Measurements from ENCODE around the gene TSEN34.
A peak's percentile ranks its signal among the peaks of the same experiment; 100 is the strongest.
"Not testable (repeated sequence)": the region's sequence is repeated elsewhere in the genome, so short reads cannot be mapped to it uniquely, and the experiment has no call there.

TSEN34 gene

DNA sequence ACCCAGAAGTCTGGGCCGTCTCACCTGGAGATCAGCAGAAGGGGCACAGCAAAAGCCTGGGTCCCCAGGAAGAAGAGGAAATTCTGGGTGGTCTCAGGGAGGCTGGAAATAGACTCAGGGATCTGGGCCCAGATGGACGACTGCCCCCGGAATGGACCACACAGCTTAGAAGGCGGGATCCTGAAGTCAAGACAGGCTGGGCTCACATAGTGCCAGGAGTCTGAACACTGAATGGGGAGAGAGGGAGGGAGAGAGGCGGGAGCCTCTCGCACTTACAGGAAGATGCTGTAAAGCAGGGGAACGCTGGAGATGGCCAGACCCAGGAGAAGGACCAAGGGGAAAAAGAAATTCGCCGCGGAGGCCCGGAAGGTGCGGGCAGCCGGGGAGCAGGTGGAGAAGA, 30.3 kb upstream of the TSEN34 start:
- DNase-seq (ENCODE audit: low read depth in 2 of 2): no peak

DNA sequence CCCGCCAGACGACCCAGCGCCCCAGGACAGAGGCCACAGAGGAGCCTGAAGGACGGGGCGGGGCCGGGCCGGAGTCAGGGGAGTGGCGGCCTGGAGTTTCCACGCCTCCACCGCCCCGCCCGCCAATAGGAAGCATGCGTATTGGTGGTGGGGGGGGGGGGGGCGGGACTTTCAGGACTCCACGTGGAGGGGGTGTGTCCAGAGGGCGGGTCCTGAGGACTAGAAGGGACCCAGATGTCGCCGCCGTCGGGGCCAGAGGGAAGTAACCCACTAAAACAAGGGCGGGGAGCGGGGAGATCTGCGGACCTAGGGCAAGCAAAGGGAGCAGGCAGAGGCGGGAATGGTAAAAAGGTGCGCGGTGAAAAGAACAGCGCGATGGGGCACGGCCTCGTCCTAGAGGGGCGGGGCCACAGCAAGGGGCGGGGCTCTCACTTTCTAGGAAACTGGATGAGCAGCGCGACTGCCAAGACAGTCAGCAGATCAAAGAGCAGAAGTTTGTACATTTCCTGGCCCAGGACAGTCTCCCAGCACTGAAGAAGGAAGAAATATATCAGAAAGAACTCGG, 28.8 kb upstream of the TSEN34 start:
- DNase-seq (ENCODE audit: low read depth in 2 of 2): peak; percentile 55 to 74

DNA sequence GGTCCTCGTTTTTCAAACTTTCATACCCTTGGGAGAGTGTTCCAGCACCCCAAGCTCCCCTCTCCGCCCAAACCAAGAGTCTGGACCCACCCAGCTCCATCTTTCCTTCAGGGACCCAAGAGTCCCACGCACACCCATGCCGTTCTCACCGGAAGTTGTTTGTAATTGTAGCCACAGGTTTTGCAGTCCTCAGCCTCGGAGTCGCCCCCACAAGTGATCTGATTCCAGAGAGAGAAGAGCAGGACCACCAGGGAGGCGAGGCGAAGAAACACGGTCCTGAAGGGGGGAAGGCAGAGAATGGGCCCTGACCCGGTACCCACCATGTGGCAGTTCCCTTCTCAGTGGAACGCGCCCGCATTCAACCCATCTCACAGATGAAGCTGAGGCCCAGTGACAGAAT, 28.2 kb upstream of the TSEN34 start:
- no peak for DNase-seq (ENCODE audit: low read depth in 2 of 2)

DNA sequence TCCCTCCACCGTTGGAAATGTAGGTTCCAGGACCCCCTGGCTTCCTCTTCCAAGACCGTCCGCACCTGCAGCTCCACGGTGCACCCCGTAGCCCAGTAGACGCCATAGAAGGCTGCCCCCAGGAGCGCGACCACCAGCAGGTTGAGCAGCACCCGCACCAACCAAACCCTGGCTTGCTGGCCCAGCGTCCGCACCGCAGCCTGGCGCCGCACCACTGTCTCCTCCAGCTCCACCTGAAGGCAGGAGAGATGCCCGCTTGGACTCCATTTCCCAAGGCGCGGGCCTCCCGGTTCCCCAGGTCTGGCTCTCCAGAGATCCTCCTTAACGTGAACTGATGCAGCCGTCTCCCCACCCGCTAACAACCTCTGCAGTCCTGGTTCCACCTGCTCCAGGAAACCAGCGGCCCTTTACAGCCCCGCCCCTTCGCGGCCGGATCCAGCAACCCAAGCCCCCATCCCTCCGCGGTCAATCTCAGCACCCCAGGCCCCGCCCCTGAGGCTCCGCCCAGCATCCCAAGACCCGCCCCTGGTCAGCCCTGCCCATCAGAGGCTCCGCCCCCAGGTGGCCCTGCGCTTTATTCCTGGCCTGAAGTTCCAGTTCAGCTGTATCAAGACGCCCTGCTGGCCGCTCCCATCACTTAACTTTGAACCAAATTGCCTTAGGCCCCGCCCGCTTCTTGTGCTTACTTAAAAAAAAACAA, 26.6 kb upstream of the TSEN34 start:
- peak in 1 of 2 donors; percentile 14 for DNase-seq (ENCODE audit: low read depth in 2 of 2)

DNA sequence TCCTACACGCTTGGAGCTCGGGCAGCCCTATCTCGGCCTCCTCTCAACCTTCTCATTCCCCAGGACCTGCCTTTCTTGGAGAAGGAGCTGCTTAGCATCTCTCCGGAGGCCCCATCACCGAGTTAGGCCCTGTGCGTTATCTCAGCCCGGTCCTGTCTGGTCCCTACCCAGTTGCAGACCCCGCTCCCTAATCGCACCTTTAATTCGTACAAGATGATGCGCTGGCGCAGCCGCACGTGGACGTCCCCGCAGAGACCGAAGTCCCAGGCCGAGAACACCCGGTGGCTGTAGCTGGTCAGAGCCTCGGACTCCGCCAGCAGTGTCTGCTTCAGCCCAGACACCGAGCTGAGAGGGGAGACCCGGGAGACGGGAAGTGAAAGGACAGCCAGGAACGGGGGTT, 25.9 kb upstream of the TSEN34 start:
- DNase-seq (ENCODE audit: low read depth in 2 of 2): no peak

DNA sequence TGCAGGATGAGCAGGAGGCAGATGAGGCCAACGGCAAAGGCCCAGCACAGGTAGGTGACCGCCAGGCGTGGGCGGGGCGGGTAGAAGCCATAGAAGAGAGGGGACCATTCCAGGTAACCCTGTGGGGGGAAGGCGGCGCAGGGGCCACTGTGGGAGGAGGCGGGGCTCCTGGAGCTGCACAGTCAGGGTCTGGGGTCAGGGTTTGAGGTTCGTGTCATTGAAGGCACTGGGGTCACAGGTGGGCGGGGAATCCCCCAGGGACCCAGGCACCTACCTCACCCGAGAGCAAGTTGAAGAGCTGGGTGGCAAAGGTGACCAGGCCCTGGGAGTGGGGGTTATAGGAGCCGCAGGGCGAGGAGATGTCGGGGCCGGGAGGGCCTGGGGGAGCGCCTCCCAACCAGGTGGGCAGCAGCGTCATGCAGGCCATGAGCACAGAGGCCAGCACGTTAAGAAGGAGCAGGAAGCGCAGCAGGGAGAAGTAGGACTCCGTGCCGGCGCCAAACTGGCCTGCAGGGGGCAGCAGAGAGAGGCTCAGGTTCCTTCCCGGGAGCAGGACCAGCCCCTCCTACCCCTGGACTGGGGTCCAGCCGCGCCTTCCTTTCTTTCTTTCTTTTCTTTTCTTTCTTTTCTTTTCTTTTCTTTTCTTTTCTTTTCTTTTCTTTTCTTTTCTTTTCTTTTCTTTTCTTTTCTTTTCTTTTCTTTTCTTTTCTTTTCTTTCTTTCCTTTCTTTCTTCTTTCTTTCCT, 22.8 kb upstream of the TSEN34 start:
- peak; percentile 84 to 93 for DNase-seq (ENCODE audit: low read depth in 2 of 2)

DNA sequence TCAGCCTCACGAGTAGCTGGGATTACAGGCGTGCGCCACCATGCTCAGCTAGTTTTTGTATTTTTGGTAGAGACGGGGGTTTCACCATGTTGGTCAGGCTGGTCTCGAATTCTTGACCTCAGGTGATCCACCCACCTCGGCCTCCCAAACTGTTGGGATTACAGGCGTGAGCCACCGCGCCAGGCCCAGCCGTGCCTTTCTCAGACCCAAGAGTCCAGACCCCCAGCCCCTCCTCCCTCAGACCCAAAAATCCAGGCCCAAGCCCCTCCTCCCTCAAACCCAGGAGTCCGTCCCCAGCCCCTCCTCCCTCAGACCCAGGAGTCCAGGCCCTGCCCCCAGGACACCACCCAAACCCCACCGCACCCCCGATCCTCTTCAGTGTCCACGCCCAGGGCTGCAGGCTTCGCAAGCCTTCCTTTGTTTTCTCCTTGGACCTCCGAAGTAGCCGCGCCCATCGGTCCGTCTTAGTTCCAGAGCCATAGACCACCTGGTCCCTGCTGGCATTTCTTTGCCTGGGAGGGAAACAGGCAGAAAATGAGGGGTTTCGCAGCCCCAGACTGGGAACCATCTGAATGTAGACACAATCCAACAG, 21.9 kb upstream of the TSEN34 start:
- DNase-seq (ENCODE audit: low read depth in 2 of 2): no peak

DNA sequence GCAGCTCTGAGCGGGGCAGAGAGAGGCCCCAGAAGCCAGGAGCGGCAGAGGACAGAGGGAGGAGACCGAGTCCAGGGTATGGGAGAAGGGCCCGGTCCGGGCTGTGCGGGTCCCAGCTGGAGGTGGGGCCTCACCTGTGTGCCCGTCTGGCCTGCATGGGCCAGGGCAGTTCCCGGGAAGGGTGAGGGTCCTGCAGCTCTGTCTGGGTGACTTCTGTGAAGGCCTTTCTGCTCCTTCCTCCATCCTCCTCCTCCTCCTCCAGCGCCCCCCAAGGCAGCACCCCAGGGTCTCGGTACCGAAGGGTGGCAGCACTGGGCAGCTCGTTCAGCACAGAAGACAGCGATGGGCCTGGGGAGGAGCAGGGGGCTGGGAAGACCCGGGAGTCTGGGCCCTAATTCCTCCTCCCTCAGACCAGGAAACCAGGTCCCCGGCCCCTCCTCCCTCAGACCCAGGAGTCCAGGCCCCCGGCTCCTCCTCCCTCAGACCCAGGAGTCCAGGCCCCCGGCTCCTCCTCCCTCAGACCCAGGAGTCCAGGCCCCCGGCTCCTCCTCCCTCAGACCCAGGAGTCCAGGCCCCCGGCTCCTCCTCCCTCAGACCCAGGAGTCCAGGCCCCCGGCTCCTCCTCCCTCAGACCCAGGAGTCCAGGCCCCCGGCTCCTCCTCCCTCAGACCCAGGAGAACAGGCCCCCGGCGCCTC, 19.2 kb upstream of the TSEN34 start:
- DNase-seq (ENCODE audit: low read depth in 2 of 2): not testable (repeated sequence)

DNA sequence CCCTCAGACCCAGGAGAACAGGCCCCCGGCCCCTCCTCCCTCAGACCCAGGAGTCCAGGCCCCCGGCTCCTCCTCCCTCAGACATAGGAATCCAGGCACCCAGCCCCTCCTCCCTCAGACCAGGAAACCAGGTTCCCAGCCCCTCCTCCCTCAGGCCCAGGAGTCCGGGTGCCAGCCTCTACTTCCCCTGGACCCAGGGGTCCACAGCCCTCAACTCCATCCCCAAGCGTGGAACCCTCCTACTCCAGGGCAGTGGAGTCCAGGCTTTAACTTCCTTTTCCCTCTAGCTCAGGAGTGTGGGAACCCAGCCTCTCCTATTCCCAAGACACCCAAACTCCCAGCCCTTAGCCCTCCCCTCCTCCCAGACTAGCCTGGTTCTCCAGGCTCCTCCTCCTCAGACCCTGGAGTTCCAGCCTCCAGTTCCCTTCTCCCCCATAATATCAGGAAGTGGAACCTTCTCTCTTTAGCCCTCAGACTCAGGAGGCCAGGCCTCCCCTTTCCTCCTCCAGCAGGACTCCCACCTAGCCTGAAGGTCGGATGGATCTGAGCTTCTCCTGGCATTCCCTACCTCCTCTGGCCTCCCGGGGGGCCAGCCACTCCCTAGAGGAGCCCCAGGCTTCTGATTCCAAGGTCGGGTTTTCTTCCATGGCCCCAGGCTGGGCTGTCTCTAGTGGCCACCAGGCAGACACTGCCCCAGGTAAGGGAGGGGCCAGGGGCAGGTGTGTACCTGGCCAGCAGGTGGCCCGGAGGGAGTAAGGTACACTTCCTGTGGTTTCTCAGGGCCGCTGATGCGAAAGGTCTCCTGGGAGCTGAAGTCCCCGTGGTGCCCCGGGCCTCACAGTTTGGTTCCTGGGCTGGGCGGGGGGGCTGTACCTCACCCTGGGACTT, 18.4 kb upstream of the TSEN34 start, which contains the start of gene TMC4:
TMC4 (minus strand) TSS at position 690 of the 888 bp plus-strand sequence; CDS start at position 647, 43 bp downstream.
- no peak for DNase-seq (ENCODE audit: low read depth in 2 of 2)

DNA sequence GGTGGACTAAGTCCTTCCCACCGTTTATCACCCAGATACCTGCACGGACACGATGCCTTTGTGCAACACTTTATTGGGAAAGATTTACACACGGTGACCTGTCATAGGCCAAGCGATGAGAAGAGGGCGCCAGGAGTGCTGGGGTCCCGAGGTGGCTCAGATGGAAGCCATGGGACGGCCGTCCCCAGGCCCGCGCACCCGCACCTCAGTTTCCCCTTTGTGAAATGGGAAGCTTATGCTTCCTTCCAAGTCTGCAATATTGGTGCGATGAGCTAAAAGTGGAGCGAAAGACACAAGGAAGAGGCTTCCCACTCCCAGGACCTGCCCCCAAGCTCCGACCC, 17.8 kb upstream of the TSEN34 start:
- DNase-seq (ENCODE audit: low read depth in 2 of 2): no peak

DNA sequence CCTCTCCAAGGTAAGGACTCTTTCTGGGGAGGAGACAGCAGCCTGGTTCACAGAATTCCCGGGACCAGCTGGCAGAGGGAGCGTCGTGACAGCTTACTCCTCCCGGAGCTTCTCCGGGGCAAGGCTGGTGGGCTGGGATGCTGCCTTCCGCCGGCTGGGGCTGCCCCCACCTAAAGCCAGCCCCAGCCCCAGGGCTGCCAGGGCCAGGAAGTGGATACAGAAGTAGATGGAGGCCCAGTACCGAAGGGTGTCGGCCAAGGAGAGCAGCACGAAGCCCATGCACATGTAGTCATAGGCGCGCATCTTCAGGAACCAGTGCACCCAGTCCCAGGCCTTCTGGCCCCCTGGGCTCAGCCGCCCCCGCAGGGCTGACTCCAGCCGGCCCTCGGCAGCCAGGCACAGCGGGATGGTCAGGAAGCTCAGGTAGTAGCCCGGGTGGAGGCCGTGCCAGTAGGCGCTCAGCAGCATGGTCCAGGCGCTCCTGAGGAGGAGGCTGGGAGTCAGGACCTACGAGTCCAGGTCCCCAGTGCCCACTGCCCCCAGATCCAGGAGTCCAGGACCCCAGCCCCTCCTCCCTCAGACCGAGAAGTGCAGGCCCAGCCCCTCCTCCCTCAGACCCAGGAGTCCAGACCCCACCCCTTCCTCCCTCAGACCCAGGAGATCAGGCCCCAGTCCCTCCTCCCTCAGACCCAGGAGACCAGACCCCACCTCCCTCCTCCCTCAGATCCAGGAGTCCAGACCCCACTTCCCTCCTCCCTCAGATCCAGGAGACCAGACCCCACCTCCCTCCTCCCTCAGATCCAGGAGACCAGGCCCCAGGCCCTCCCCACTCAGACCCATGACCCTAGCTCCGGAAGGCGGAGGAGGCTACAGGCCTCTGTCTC, 16.9 kb upstream of the TSEN34 start:
- no peak for DNase-seq (ENCODE audit: low read depth in 2 of 2)

DNA sequence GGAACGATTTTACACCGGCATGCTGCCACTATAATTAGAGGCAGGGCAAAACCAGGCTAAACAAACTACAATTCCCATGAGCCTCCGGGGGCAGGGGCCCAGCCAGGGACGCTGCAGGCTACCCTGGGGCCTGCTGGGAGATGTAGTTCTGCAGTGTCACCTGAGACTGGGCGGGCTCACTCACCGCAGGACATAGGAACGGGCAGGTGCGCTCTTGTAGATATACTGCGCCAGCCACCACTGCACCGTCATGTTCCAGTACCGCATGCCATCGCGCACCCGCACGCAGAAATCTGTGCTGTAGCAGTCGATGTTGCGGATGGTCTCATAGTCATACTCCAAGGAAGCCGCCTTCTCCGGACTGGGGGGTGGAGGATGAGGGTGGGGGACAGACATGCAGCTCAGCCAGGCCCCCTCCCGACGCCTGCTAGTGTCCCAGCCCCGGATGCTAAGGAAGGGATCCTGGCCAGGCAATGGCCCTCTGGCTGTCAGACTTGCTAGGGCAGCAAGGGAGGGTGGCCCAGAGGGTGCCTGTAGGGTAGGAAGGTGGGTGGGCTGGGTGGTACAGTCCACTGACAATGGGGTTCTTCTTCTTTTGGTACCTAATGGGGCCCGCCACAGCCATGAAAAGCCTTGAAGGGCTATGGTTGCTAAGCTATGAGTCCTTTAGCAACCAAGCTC, 12.4 kb upstream of the TSEN34 start:
- no peak for DNase-seq (ENCODE audit: low read depth in 2 of 2)

DNA sequence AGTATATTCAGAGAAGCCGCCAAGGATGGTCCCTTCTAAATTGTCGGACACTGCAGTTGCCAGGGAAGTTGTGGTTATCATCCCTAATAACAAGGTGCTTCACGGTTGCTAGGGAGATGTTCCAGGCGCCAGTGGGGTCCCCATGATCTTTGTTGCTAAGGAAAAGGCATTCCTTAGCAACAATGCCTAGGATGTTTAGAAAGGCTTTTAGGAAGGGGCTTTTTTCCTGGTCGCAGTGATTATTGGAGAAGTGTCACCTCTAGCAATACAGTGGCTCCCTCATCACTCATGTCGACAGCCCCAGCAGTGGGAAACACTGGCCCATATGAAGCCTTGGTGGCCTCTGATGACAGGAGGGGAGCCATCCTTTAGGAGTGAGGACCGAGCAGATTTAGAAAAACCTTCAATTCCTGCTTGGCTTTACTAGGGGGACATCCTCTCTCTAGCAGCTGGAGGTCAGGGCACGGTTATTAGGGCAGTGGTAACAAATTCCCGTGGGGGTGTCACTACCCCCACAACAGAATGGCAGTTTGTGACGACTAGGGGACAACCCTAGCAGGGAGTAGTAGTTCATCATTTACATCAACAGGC, 11.8 kb upstream of the TSEN34 start:
- no peak for DNase-seq (ENCODE audit: low read depth in 2 of 2)

DNA sequence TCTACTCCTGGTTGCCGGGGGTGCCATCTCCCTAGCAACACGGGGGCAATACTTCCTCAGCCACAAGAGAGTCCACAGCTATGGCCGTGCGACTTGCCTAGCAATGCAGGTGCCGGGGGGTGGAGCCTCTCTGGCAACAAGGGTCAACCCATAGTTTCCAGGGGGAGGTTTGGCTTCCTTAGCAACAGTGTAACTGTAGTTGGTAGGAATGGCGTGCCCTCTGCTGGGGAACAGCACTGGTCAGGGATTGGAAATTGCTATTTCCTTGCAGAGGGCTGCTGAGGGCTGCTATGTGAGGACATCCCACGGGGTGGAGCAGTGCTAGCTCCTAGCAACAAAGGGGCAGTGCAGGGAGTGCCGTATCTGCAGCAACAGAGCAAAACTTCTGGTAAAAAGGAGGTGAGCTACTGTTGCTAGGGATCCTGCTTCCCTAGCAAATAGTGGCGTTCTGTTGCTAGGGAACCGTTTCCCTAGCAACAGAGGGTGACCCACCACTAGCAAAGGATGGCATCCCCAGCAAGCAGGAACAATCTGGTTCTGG, 11.1 kb upstream of the TSEN34 start:
- no peak for DNase-seq (ENCODE audit: low read depth in 2 of 2)

DNA sequence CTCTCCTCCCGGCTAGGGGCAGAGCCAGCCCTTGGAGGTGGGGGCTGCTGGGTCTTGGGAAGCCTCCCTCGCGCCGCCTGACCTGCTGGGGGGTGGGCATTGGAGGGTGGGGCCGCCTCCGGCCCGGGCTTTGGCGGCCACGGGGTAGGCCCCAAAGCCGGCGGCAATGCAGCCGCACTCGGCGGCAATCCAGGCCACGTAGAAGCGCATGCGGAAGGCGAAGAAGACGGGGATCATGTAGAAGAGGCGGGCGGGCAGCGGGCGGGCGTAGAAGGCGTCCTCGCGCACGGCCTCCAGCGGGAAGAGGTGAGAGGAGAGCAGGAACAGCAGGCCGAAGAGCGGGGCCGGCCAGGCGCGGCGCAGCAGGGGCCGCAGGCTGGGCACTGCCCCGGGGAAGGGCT, 10.4 kb upstream of the TSEN34 start:
- no peak for DNase-seq (ENCODE audit: low read depth in 2 of 2)

DNA sequence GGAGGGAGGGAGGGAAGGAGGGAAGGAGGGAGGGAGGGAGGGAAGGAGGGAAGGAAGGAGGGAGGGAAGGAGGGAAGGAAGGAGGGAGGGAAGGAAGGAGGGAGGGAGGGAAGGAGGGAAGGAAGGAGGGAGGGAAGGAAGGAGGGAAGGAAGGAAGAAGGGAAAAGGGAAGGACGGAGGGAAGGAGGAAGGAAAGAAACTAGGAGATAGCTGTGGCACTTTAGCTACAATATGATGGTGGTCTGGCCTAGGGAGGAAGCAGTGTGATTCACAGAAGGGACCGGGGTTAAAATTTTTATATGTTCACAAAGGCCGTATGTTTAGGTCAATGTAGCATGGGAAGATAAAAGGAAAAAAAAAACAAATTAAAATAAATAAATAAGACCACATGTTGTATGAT, 9.2 kb upstream of the TSEN34 start:
- not testable (repeated sequence) for DNase-seq (ENCODE audit: low read depth in 2 of 2)

DNA sequence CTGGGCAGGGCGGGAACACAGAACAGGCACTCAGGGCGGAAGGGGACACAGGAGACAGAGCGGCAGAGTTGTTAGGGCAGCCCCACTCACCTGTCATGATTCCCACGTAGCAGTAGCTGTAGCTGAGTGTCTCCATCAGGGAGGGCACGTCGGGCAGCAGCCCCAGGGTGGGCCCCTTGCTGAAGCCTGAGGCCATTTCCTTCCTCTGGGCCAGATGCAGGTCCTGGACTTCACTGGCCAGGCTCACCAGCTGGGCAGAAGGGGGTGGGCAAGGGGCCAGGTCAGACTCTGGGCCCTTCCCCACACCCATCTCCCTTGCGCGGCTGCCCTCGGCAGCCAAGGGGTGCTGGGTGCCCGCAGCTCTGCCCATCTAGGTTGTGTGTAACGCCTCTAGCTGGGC, 7.7 kb upstream of the TSEN34 start:
- DNase-seq (ENCODE audit: low read depth in 2 of 2): no peak

DNA sequence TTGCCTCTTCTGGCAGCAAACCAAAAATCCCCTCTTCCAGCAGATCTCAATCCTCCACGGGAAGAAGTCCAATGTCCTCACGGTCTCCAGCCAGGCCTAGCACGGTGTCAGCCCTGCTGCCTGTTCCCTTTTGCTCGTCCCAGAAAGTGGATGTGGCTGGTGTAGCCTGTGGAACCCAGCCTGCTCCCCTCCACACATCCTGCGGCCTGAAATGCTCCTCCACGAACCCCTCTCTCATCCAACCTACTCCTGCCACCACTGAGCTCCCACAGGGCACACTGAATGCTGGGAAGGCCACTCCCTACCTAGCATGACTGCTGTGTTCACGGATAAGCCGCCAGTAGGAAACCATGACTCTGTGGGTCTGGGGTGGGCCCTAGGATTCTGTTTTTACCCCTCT, 4.8 kb upstream of the TSEN34 start:
- no peak for DNase-seq (ENCODE audit: low read depth in 2 of 2)

DNA sequence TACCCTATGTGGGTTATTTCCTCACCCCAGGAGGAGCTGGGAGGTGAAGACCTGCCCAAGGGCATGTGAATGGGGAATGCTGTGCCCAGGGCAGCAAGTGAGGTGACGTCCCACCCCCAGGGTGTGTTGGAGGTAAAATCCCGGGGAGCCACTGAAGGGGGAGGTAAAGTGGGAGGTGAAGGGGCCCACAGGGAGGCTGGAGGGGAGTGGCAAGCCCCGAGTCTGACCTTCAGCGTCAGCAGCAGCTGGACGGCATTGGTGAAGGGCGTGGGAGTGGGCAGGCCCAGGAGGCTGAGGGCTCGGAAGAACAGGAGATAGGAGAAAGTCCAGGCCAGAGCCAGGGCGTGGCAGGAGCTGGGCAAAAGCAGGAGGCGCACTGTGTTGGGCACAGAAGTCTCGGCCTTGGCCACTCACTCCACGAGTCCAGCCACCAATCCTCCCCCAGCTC, 4.2 kb upstream of the TSEN34 start:
- no peak for DNase-seq (ENCODE audit: low read depth in 2 of 2)

Measured in stimulated activated CD4-positive, alpha-beta T cell treated with anti-CD3 and anti-CD28 coated beads, Interleukin-1b, Interleukin-23, amount 100 ng/mL, for 1 hour (primary cell).